DOHH2 (cell line): Measurements from ENCODE around the gene UACA.

ENCODE experiments used
- H3F3A ChIP-seq: fragments of 200-600 bp; sonication (generic), shearing (Covaris generic); 2 replicates; pipeline ENCODE4 v1.6.0; 2016; ENCODE audit warnings: antibody characterized with exemption, mild to moderate bottlenecking; ENCODE audit not compliant: control insufficient read depth, insufficient read depth
- H3K27ac ChIP-seq: fragments of 200-600 bp; sonication (generic); 2 replicates; pipeline ENCODE4 v1.5.1; 2014; ENCODE audit warnings: low read depth, mild to moderate bottlenecking, low read length, moderate library complexity
- H3K27me3 ChIP-seq: fragments of 200-600 bp; sonication (generic); 2 replicates; pipeline ENCODE4 v1.6.1; 2014; ENCODE audit warnings: mild to moderate bottlenecking, low read length, mixed read lengths; ENCODE audit not compliant: control insufficient read depth
- H3K36me3 ChIP-seq: fragments of 200-600 bp; sonication (generic); 2 replicates; pipeline ENCODE4 v1.6.1; 2014; ENCODE audit warnings: mild to moderate bottlenecking, low read length, moderate library complexity, mixed read lengths; ENCODE audit not compliant: control insufficient read depth
- H3K4me1 ChIP-seq: fragments of 200-600 bp; sonication (generic); 2 replicates; pipeline ENCODE4 v1.6.1; 2014; ENCODE audit warnings: mild to moderate bottlenecking, low read length, mixed read lengths; ENCODE audit not compliant: control insufficient read depth
- H3K4me2 ChIP-seq: fragments of 200-600 bp; sonication (generic); 2 replicates; pipeline ENCODE4 v1.6.0; 2014; ENCODE audit warnings: mild to moderate bottlenecking, low read length, moderate library complexity
- H3K4me3 ChIP-seq: fragments of 200-600 bp; sonication (generic); 2 replicates; pipeline ENCODE4 v1.5.1; 2014; ENCODE audit warnings: mild to moderate bottlenecking, low read length, mixed read lengths
- H3K79me2 ChIP-seq: fragments of 200-600 bp; sonication (generic); 2 replicates; pipeline ENCODE4 v1.6.1; 2014; ENCODE audit warnings: mild to moderate bottlenecking, low read length, mixed read lengths; ENCODE audit not compliant: control insufficient read depth
- H3K9me2 ChIP-seq: fragments of 200-600 bp; sonication (generic); replicated peaks from 2 replicates; pipeline ENCODE4 v1.6.1; 2014; ENCODE audit warnings: mild to moderate bottlenecking, low read length, mixed read lengths; ENCODE audit not compliant: control insufficient read depth
- H3K9me3 ChIP-seq: fragments of 200-600 bp; sonication (generic); 2 replicates; pipeline ENCODE4 v1.6.1; 2014; ENCODE audit warnings: antibody characterized with exemption, low read length, mixed read lengths; ENCODE audit not compliant: control insufficient read depth, insufficient read depth
- H4K20me1 ChIP-seq: fragments of 200-600 bp; sonication (generic); 2 replicates; pipeline ENCODE4 v1.6.0; 2014; ENCODE audit warnings: low read depth, mild to moderate bottlenecking, antibody characterized with exemption, low read length, moderate library complexity; ENCODE audit not compliant: control insufficient read depth, insufficient read depth
- CTCF ChIP-seq: fragments of 200-600 bp; sonication (generic); IDR thresholded peaks from one replicate; pipeline ENCODE4 v1.5.1; 2014; ENCODE audit warnings: antibody characterized with exemption, mild to moderate bottlenecking, low read depth, low read length; ENCODE audit not compliant: poor library complexity, severe bottlenecking
- EZH2phosphoT487 ChIP-seq: fragments of 200-600 bp; sonication (generic); IDR thresholded peaks from 2 replicates; pipeline ENCODE4 v1.6.1; 2017; ENCODE audit warnings: borderline replicate concordance, mild to moderate bottlenecking, antibody characterized with exemption, low read length, moderate library complexity, mixed read lengths

The UACA gene

GRCh38 chr15:70632491-70633102, 130.8 kb downstream of the UACA start:
- Histone ChIP-seq H3K4me2 (no peak overlapping the region), H3K9me2 (no peaks in the 10 kb centered on the region), H3K36me3 (no peaks in the 10 kb centered on the region), H3K27me3 (peaks cover 10% of the 10 kb centered on the region; the same call in 1 of the 2 replicates), H4K20me1 (no peaks in the 10 kb centered on the region), H3K9me3 (no peaks in the 10 kb centered on the region), H3K79me2 (no peaks in the 10 kb centered on the region), H3K4me3 (no peak overlapping the region), H3K27ac (no peak overlapping the region), H3F3A (no peaks in the 10 kb centered on the region), H3K4me1 (no peaks in the 10 kb centered on the region)
- TF ChIP-seq EZH2phosphoT487 (no peak), CTCF (no peak)

- Histone ChIP-seq H4K20me1 (no peaks in the 10 kb centered on the region), H3K9me2 (no peaks in the 10 kb centered on the region), H3K79me2 (no peaks in the 10 kb centered on the region), H3K4me1 (no peaks in the 10 kb centered on the region), H3F3A (no peaks in the 10 kb centered on the region), H3K27me3 (peaks cover 10% of the 10 kb centered on the region; the same call in 1 of the 2 replicates), H3K4me2 (no peak overlapping the region), H3K27ac (no peak overlapping the region), H3K9me3 (no peaks in the 10 kb centered on the region), H3K4me3 (no peak overlapping the region), H3K36me3 (no peaks in the 10 kb centered on the region)
- TF ChIP-seq EZH2phosphoT487 (no peak), CTCF (no peak)
Observed at GRCh38 chr15:70632079-70632478, 131.3 kb downstream of the UACA start.

- no peak overlapping the region for H3K27ac ChIP-seq
- H3K27me3 ChIP-seq = 0 out of 2 replicates have a peak, but pooled peaks cover 7% of the 10 kb centered on the region
- no peak overlapping the region for H3K4me3 ChIP-seq
Observed at GRCh38 chr15:70629735-70630273, 133.6 kb downstream of the UACA start.

More at GRCh38 chr15:70629735-70630273, 133.6 kb downstream of the UACA start:
- no peaks in the 10 kb centered on the region for H3K4me1 ChIP-seq
- no peaks in the 10 kb centered on the region for H3K9me2 ChIP-seq
- H3K79me2 ChIP-seq = no peaks in the 10 kb centered on the region
- TF ChIP-seq CTCF (no peak), EZH2phosphoT487 (no peak)
- no peak overlapping the region for H3K4me2 ChIP-seq
- no peaks in the 10 kb centered on the region for H3K36me3 ChIP-seq
- H3K9me3 ChIP-seq = no peaks in the 10 kb centered on the region
- no peaks in the 10 kb centered on the region for H3F3A ChIP-seq
- H4K20me1 ChIP-seq = no peaks in the 10 kb centered on the region
